ENCODE results near the gene ZMYND8. TPM values are rescaled to one million over a fixed set of nuclear protein-coding genes. Genes with fewer than 3 reads are reported as not detected.

ZMYND8 gene
- total and polyA plus RNA-seq, 11 donors = 11.3 to 46.4 (median 28.7) TPM

- Histone ChIP-seq H3K4me3 (peak overlapping the region in 8 of 12 donors; percentile 25 to 47 (median 32)), H3K4me1 (peaks cover 18 to 100% (median 99%) of the 10 kb centered on the region in 12 donors), H3K27me3 (no peaks in the 10 kb centered on the region), H3K27ac (peak overlapping the region; percentile 94 to 99 (median 98)), H3K36me3 (no peaks in the 10 kb centered on the region), H3K9me3 (no peaks in the 10 kb centered on the region)
- no peak for TF ChIP-seq POLR2A (IDR thresholded peaks at IDR 0.05)
- TF ChIP-seq, protein P1, sequence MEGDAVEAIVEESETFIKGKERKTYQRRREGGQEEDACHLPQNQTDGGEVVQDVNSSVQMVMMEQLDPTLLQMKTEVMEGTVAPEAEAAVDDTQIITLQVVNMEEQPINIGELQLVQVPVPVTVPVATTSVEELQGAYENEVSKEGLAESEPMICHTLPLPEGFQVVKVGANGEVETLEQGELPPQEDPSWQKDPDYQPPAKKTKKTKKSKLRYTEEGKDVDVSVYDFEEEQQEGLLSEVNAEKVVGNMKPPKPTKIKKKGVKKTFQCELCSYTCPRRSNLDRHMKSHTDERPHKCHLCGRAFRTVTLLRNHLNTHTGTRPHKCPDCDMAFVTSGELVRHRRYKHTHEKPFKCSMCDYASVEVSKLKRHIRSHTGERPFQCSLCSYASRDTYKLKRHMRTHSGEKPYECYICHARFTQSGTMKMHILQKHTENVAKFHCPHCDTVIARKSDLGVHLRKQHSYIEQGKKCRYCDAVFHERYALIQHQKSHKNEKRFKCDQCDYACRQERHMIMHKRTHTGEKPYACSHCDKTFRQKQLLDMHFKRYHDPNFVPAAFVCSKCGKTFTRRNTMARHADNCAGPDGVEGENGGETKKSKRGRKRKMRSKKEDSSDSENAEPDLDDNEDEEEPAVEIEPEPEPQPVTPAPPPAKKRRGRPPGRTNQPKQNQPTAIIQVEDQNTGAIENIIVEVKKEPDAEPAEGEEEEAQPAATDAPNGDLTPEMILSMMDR (IDR thresholded peaks at IDR 0.05) = no peak
- no peak for DNase-seq
- intact Hi-C loops (cut with DNase I) = loop anchor here in 1 of 10 donors (2.0 kb wide), 1 partner anchor 35 kb away; no protein-coding TSS in a partner anchor
- WGBS, 4 donors = 45 to 51% (median 46%) methylated on average over 7 of the region's 7 CpGs
- no peak for ATAC-seq
Observed at GRCh38 chr20:47353692-47354463, 2.6 kb downstream of the ZMYND8 start.

- Histone ChIP-seq H3K4me1 (peaks cover 16 to 100% (median 99%) of the 10 kb centered on the region in 12 donors), H3K27ac (peak overlapping the region; percentile 94 to 99 (median 98)), H3K4me3 (peak overlapping the region in 9 of 12 donors; percentile 8 to 47 (median 25)), H3K36me3 (no peaks in the 10 kb centered on the region), H3K9me3 (no peaks in the 10 kb centered on the region), H3K27me3 (no peaks in the 10 kb centered on the region)
- DNase-seq (no peak), ATAC-seq (no peak)
- intact Hi-C loops (cut with DNase I) = loop anchor here in 1 of 10 donors (2.0 kb wide), 1 partner anchor 34 kb away; no protein-coding TSS in a partner anchor
- 48 to 54% (median 52%) methylated on average over 3 of the region's 3 CpGs for WGBS, 4 donors
- TF ChIP-seq, protein P1 (IDR thresholded peaks at IDR 0.05) = no peak
- TF ChIP-seq POLR2A (IDR thresholded peaks at IDR 0.05) = no peak
Observed at GRCh38 chr20:47353239-47353691, 3.2 kb downstream of the ZMYND8 start.

GRCh38 chr20:47352332-47353238 is 3.9 kb downstream of the ZMYND8 start:
- Histone ChIP-seq H3K4me1 (peaks cover 13 to 100% (median 98%) of the 10 kb centered on the region in 12 donors), H3K27me3 (no peaks in the 10 kb centered on the region), H3K36me3 (peaks cover 0 to 3% (median 0%) of the 10 kb centered on the region in 9 donors), H3K27ac (peak overlapping the region; percentile 94 to 99 (median 98)), H3K9me3 (no peaks in the 10 kb centered on the region), H3K4me3 (peak overlapping the region in 11 of 12 donors; percentile 2 to 41 (median 25))
- DNase-seq (peak in 4 of 5 donors; percentile 43 to 78 (median 63)), ATAC-seq (peak; percentile 29 to 69 (median 52))
- intact Hi-C loops (cut with DNase I) = loop anchor here in 1 of 10 donors (2.0 kb wide), 1 partner anchor 34 kb away; no protein-coding TSS in a partner anchor
- peak in 1 of 2 donors; percentile 53 for TF ChIP-seq POLR2A (IDR thresholded peaks at IDR 0.05)
- TF ChIP-seq, protein P1 (IDR thresholded peaks at IDR 0.05) = no peak
- 21 to 29% (median 25%) methylated on average over 8 to 13 of the region's 13 CpGs for WGBS, 4 donors

Data from heart left ventricle (tissue), 16 donors.